ENCODE results near the gene NBEAL2. TPM values are rescaled to one million over a fixed set of nuclear protein-coding genes. Genes with fewer than 3 reads are reported as not detected.

NBEAL2 gene
- total and polyA plus RNA-seq, 3 donors from 2014 or later: 16.2 to 44.8 (median 40.2) TPM

- no peaks in the 10 kb centered on the region for H3K27me3 ChIP-seq
- no peaks in the 10 kb centered on the region for H3K4me1 ChIP-seq
- H3K4me3 ChIP-seq: no peak overlapping the region
- 88 to 94% methylated on average over 7 to 29 of the region's 35 CpGs for WGBS, 2 donors
- no peak overlapping the region for H3K27ac ChIP-seq
- no peak for DNase-seq
- no peaks in the 10 kb centered on the region for H3K9me3 ChIP-seq
- intact Hi-C loops (cut with DNase I; ENCODE audit: low total_unique reads): no loop called here
- no peaks in the 10 kb centered on the region for H3K36me3 ChIP-seq (ENCODE audit: low read depth, missing control alignments)
- TF ChIP-seq POLR2A (IDR thresholded peaks at IDR 0.05): no peak
These were observed 22.9 kb downstream of the NBEAL2 start for GRCh38 chr3:47002171-47003055.

DNA sequence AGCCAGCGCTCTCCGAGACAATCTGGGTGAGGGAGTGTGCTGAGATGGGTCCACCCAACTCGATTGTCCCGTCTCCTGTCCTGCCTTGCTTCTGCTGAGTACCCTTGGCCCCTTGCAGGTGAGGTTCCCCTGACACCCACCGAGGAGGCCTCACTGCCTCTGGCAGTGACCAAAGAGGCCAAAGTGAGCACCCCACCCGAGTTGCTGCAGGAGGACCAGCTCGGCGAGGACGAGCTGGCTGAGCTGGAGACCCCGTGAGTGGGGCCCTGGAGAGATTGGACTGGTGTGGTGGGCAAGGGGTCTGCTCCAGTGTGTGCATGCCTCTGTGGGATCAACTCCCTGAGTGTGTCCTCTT, 23.6 kb downstream of the NBEAL2 start:
- intact Hi-C loops (cut with DNase I; ENCODE audit: low total_unique reads): no loop called here
- TF ChIP-seq, protein P1, sequence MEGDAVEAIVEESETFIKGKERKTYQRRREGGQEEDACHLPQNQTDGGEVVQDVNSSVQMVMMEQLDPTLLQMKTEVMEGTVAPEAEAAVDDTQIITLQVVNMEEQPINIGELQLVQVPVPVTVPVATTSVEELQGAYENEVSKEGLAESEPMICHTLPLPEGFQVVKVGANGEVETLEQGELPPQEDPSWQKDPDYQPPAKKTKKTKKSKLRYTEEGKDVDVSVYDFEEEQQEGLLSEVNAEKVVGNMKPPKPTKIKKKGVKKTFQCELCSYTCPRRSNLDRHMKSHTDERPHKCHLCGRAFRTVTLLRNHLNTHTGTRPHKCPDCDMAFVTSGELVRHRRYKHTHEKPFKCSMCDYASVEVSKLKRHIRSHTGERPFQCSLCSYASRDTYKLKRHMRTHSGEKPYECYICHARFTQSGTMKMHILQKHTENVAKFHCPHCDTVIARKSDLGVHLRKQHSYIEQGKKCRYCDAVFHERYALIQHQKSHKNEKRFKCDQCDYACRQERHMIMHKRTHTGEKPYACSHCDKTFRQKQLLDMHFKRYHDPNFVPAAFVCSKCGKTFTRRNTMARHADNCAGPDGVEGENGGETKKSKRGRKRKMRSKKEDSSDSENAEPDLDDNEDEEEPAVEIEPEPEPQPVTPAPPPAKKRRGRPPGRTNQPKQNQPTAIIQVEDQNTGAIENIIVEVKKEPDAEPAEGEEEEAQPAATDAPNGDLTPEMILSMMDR (IDR thresholded peaks at IDR 0.05): no peak
- TF ChIP-seq POLR2A (IDR thresholded peaks at IDR 0.05): no peak
- Histone ChIP-seq H3K4me1 (no peaks in the 10 kb centered on the region), H3K4me3 (no peak overlapping the region), H3K27me3 (no peaks in the 10 kb centered on the region), H3K9me3 (no peaks in the 10 kb centered on the region), H3K27ac (no peak overlapping the region), H3K36me3 (ENCODE audit: low read depth, missing control alignments) (no peaks in the 10 kb centered on the region)
- DNase-seq: no peak
- WGBS, 2 donors: 89% methylated on average over 9 of the region's 10 CpGs; no CpG with 5 or more reads in 1 of the 2 donors

DNA sequence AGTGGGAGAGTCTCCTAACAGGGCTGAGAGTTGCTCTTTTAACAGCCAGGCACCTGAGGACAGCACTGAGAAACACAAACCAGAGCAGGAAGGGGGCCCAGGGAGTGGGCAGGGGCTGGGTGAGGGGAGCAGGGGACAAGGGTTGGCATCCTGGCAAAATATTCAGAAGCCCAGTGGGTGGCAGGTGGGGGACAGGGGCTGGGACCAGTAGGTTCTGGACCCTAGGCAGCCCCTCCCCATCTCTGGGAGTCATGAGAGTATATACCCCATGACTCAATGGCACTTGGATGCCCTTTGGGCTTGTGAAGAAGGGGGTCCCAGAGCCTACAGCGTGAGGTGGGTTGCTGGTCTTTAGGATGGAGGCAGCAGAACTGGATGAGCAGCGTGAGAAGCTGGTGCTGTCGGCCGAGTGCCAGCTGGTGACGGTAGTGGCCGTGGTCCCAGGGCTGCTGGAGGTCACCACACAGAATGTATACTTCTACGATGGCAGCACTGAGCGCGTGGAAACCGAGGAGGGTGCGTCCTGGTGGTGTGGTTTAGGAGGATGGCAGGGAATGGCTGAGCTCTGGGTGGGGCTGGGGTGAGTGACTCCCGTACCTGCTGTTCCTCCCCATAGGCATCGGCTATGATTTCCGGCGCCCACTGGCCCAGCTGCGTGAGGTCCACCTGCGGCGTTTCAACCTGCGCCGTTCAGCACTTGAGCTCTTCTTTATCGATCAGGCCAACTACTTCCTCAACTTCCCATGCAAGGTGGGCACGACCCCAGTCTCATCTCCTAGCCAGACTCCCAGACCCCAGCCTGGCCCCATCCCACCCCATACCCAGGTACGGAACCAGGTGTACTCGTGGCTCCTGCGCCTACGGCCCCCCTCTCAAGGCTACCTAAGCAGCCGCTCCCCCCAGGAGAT, 24.2 kb downstream of the NBEAL2 start:
- intact Hi-C loops (cut with DNase I; ENCODE audit: low total_unique reads): no loop called here
- no peak for TF ChIP-seq POLR2A (IDR thresholded peaks at IDR 0.05)
- TF ChIP-seq, protein P1 (IDR thresholded peaks at IDR 0.05): no peak
- no peak overlapping the region for H3K27ac ChIP-seq
- peaks cover 5% of the 10 kb centered on the region for H3K4me1 ChIP-seq
- WGBS, 2 donors: 93% methylated on average over 24 to 27 of the region's 27 CpGs
- no peaks in the 10 kb centered on the region for H3K36me3 ChIP-seq (ENCODE audit: low read depth, missing control alignments)
- H3K9me3 ChIP-seq: no peaks in the 10 kb centered on the region
- DNase-seq: no peak
- H3K4me3 ChIP-seq: no peak overlapping the region
- H3K27me3 ChIP-seq: no peaks in the 10 kb centered on the region

- TF ChIP-seq, protein P1 (IDR thresholded peaks at IDR 0.05): no peak
- TF ChIP-seq POLR2A (IDR thresholded peaks at IDR 0.05): no peak
- Histone ChIP-seq H3K9me3 (no peaks in the 10 kb centered on the region), H3K27ac (no peak overlapping the region), H3K4me3 (no peak overlapping the region), H3K36me3 (ENCODE audit: low read depth, missing control alignments) (no peaks in the 10 kb centered on the region), H3K27me3 (no peaks in the 10 kb centered on the region), H3K4me1 (peaks cover 7% of the 10 kb centered on the region)
- no peak for DNase-seq
- intact Hi-C loops (cut with DNase I; ENCODE audit: low total_unique reads): no loop called here
- 97 to 98% methylated on average over 7 to 17 of the region's 17 CpGs for WGBS, 2 donors
These were observed 25.1 kb downstream of the NBEAL2 start for GRCh38 chr3:47004369-47005211.

Measured in testis (tissue), 3 donors.